ENCODE data around the gene DUOX1.

DUOX1 gene

GRCh38 chr15:45141386-45141785 lies 11.6 kb downstream of the DUOX1 start:
- TF ChIP-seq CTCF (conservative IDR thresholded peaks at IDR 0.05) = no peak
- no peak overlapping the region for H3K27ac ChIP-seq

- no peak for TF ChIP-seq CTCF (conservative IDR thresholded peaks at IDR 0.05)
Measured at GRCh38 chr15:45143056-45143455, 13.3 kb downstream of the DUOX1 start.

GRCh38 chr15:45143946-45144345 lies 14.2 kb downstream of the DUOX1 start:
- no peak overlapping the region for H3K27ac ChIP-seq
- TF ChIP-seq CTCF (conservative IDR thresholded peaks at IDR 0.05) = no peak

More at GRCh38 chr15:45143056-45143455, 13.3 kb downstream of the DUOX1 start:
- no peak overlapping the region for H3K27ac ChIP-seq

GRCh38 chr15:45144775-45145174 lies 15.0 kb downstream of the DUOX1 start:
- no peak for TF ChIP-seq CTCF (conservative IDR thresholded peaks at IDR 0.05)
- H3K27ac ChIP-seq = no peak overlapping the region

GRCh38 chr15:45146405-45146804 lies 16.6 kb downstream of the DUOX1 start:
- H3K27ac ChIP-seq = no peak overlapping the region
- no peak for TF ChIP-seq CTCF (conservative IDR thresholded peaks at IDR 0.05)

- TF ChIP-seq CTCF (conservative IDR thresholded peaks at IDR 0.05) = no peak
- H3K27ac ChIP-seq = no peak overlapping the region
Measured at GRCh38 chr15:45147606-45148005, 17.8 kb downstream of the DUOX1 start.

GRCh38 chr15:45148076-45149059 lies 18.6 kb downstream of the DUOX1 start:
- H3K27ac ChIP-seq = no peak overlapping the region

More at GRCh38 chr15:45148076-45149059, 18.6 kb downstream of the DUOX1 start:
- no peak for TF ChIP-seq CTCF (conservative IDR thresholded peaks at IDR 0.05)

All from VCaP (cell line).